Measurements from ENCODE around the gene STS. TPM values are rescaled to one million over a fixed set of nuclear protein-coding genes. Genes with fewer than 3 reads are reported as not detected.
A peak's percentile ranks its signal among the peaks of the same experiment; 100 is the strongest.

STS gene
- total RNA-seq, 6 experiments from 2014 or later: 4.7 to 12.8 (median 10.7) TPM

GRCh38 chrX:7108030-7108429 is 39.5 kb upstream of the STS start:
- no peaks in the 10 kb centered on the region for H3K9me3 ChIP-seq
- intact Hi-C loops (cut with DNase I): no loop called here
- peaks cover 0 to 8% (median 0%) of the 10 kb centered on the region in 4 donors for H3K4me1 ChIP-seq
- H3K27ac ChIP-seq: no peak overlapping the region
- 29% methylated on average over 3 of the region's 5 CpGs for WGBS (ENCODE audit: insufficient coverage, low coverage, low lambda C conversion rate, missing lambda C conversion rate)
- peaks cover 0 to 2% (median 0%) of the 10 kb centered on the region in 4 donors for H3K36me3 ChIP-seq
- H3K27me3 ChIP-seq: no peaks in the 10 kb centered on the region
- DNase-seq: peak; percentile 50 to 76 (median 54)
- no peak overlapping the region for H3K4me3 ChIP-seq
- no peak for TF ChIP-seq CTCF (IDR thresholded peaks at IDR 0.05)
- TF ChIP-seq POLR2A (IDR thresholded peaks at IDR 0.05): no peak
- ATAC-seq: peak; percentile 92 to 99 (median 98)

GRCh38 chrX:7109049-7109531 is 38.4 kb upstream of the STS start:
- Histone ChIP-seq H3K27me3 (no peaks in the 10 kb centered on the region), H3K4me3 (no peak overlapping the region), H3K4me1 (peaks cover 0 to 8% (median 0%) of the 10 kb centered on the region in 4 donors), H3K27ac (no peak overlapping the region), H3K36me3 (peaks cover 0 to 2% (median 0%) of the 10 kb centered on the region in 4 donors), H3K9me3 (no peaks in the 10 kb centered on the region)
- ATAC-seq (peak in 1 of 4 donors; percentile 18), DNase-seq (no peak)
- intact Hi-C loops (cut with DNase I): no loop called here
- no peak for TF ChIP-seq POLR2A (IDR thresholded peaks at IDR 0.05)
- no peak for TF ChIP-seq CTCF (IDR thresholded peaks at IDR 0.05)
- WGBS (ENCODE audit: insufficient coverage, low coverage, low lambda C conversion rate, missing lambda C conversion rate): 56% methylated on average over 11 of the region's 11 CpGs

- H3K27ac ChIP-seq: no peak overlapping the region
- 86% methylated on average over 10 of the region's 12 CpGs for WGBS (ENCODE audit: insufficient coverage, low coverage, low lambda C conversion rate, missing lambda C conversion rate)
- H3K4me1 ChIP-seq: peaks cover 0 to 8% (median 0%) of the 10 kb centered on the region in 4 donors
- H3K4me3 ChIP-seq: no peak overlapping the region
- no peak for DNase-seq
- no peak for ATAC-seq
- H3K36me3 ChIP-seq: peaks cover 0 to 2% (median 0%) of the 10 kb centered on the region in 4 donors
- H3K9me3 ChIP-seq: no peaks in the 10 kb centered on the region
- no peaks in the 10 kb centered on the region for H3K27me3 ChIP-seq
- intact Hi-C loops (cut with DNase I): no loop called here
- no peak for TF ChIP-seq POLR2A (IDR thresholded peaks at IDR 0.05)
Observed at GRCh38 chrX:7109838-7110793, 37.4 kb upstream of the STS start.

GRCh38 chrX:7110821-7111276 is 36.7 kb upstream of the STS start:
- peaks cover 0 to 8% (median 0%) of the 10 kb centered on the region in 4 donors for H3K4me1 ChIP-seq
- no peak for ATAC-seq
- H3K36me3 ChIP-seq: no peaks in the 10 kb centered on the region
- intact Hi-C loops (cut with DNase I): no loop called here
- TF ChIP-seq POLR2A (IDR thresholded peaks at IDR 0.05) (no peak), CTCF (IDR thresholded peaks at IDR 0.05) (no peak)
- H3K4me3 ChIP-seq: no peak overlapping the region
- DNase-seq: no peak
- WGBS (ENCODE audit: insufficient coverage, low coverage, low lambda C conversion rate, missing lambda C conversion rate): 58% methylated on average over 2 of the region's 5 CpGs
- H3K27me3 ChIP-seq: no peaks in the 10 kb centered on the region
- no peaks in the 10 kb centered on the region for H3K9me3 ChIP-seq
- no peak overlapping the region for H3K27ac ChIP-seq

GRCh38 chrX:7111518-7111917 is 36.0 kb upstream of the STS start:
- ATAC-seq: no peak
- no peak overlapping the region for H3K4me3 ChIP-seq
- peaks cover 0 to 8% (median 0%) of the 10 kb centered on the region in 4 donors for H3K4me1 ChIP-seq
- intact Hi-C loops (cut with DNase I): no loop called here
- H3K27ac ChIP-seq: no peak overlapping the region
- WGBS (ENCODE audit: insufficient coverage, low coverage, low lambda C conversion rate, missing lambda C conversion rate): 87% methylated on average over 4 of the region's 6 CpGs
- H3K36me3 ChIP-seq: no peaks in the 10 kb centered on the region
- H3K27me3 ChIP-seq: no peaks in the 10 kb centered on the region
- DNase-seq: no peak
- no peaks in the 10 kb centered on the region for H3K9me3 ChIP-seq
- TF ChIP-seq CTCF (IDR thresholded peaks at IDR 0.05): no peak
- no peak for TF ChIP-seq POLR2A (IDR thresholded peaks at IDR 0.05)
